ENCODE data around the gene TRABD2B. TPM values are rescaled to one million over a fixed set of nuclear protein-coding genes. Genes with fewer than 3 reads are reported as not detected.
A peak's percentile ranks its signal among the peaks of the same experiment; 100 is the strongest.

Gene TRABD2B
- total RNA-seq, 1 donor from 2014 or later, result 2.4 TPM

DNA sequence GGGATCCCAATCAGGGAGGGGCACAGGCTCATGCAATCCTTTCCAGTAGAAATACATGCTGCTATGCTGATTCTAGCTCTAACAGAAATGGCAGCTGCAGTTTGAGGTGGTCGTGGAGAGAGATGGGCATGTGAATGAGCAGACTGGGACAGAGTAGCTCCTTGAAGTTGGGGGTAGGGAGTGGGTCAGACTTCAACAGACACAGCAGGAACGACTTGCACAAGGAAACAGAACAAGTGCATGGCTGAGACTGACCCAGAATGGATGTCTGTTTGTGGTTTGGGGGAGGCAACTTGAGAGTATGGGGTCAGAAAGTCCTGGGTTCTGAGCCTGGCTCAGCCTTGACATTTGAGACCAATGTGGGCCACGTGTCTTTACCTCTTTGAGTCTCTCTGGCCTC, 25.1 kb upstream of the TRABD2B start:
- DNase-seq (ENCODE audit: low spot score), result no peak

DNA sequence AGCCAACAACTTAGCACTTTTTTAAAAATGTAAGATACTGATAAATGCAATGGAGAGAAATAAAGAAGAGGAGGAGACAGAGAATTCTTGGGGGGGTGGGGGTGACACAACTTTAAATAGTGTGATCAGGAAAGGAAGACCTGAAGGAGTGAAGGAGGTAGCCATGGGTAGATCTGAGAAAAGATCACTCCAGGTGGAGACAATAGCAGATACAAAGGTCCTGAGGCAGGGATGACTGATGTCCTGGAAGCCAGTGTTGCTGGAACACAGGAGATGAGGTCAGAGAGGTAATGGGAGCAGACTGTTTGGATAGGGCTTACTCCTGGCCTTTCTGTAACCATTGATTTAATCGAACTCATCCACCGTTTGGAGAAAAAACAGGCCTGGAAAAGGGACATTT, 24.6 kb upstream of the TRABD2B start:
- DNase-seq (ENCODE audit: low spot score), result no peak

DNA sequence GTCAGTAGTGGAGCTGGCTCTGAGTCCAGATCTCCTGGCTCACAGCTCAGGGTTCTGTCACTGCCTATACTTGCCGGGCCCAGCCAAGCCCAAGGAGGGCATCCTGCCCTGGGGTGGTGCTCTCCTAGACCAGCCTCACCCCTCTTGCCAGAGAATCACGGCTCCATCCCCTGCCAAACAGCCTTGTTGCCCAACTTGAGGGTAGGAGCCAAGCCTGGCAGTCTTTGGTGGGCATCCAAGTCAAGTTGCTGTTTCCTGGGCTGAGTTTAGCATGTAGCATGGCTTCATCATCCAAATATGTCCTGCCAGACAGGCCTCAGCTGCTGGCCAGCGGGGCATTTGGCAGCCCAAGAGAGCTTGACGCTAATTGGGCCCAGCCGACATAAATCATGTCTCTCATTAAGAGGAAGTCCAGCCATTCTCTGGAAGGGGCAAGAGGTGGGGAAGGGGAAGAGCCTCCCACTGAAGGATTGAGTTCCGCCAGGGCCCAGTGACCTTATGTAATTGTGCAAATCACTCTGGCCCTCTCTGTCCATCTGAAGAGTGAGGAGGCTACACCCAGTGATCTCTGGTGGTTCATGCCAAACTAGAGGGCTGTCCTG, 22.6 kb upstream of the TRABD2B start:
- no peak for DNase-seq (ENCODE audit: low spot score)

DNA sequence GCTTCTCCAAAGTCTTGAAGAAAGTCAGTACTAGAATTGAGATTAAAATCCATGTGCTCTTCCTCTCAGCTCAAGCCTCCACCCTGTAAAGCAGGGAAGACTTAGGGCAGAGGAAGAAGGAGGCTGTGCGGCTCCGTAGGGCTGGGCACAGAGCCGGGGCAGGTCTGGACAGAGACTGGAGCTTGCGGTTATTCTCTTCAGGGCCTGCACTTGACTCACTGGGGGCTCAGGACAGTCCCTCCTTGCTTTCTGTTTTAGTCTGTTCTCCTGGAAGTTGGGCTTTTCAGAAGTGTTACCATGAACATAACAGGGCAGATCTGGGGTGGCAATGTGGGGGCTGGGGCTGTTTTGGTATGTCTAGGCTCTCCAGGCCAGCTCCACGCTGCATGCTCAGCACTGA, 21.6 kb upstream of the TRABD2B start:
- no peak for DNase-seq (ENCODE audit: low spot score)

DNA sequence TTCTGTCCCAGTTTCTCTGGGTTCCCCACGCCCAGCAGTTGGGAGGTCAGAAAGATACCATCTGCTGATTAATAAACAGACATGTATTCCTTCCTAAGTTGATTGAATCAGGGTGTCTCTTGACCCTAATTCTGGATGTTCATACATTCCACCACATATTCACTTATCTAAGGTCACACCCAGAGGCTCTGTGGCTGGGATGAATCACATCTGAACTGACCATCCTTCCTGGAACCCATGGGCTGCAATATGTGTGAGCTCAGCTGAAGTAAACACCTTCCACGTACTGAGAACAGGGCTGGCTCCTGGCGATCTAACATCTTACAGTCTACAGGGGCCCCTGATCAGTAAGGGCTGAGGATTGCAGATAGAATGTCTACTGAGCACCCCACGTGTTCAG, 20.5 kb upstream of the TRABD2B start:
- DNase-seq (ENCODE audit: low spot score), result peak; percentile 45

DNA sequence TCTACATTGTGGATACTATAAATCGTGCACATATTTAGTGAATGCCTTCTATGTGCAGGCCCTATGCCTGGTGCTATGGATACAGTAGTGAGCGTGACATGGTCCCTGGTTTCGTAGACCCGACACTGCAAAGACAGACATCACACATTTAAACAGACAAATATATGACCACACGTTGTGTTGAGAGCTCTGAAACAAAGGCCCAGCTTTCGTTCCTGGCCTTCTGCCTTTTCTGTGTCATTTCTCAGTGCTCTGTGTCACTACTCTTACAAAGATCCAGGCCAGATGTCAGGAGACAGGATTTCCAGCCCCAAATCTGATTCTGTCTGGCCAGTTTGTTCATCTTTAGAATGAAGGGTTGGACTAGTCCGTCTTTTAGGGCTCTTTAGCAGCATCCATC, 19.3 kb upstream of the TRABD2B start:
- no peak for DNase-seq (ENCODE audit: low spot score)

DNA sequence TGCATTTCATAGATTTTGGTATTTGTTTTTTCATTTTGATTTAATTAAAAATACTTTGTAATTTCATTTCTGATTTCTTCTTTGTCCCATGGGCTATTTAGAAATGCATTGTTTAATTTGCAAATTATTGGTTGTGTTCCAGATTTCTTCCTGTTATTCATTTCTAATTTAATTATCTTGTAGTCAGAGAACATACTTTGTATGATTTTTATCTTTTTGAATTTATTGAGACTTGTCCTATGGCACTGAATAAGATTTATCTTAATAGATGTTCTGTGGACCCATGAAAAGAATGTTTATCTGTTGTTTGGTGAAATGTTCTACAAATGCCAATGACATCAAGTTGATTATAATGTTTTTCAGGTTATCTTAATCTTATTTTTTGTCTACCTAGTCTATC, 16.1 kb upstream of the TRABD2B start:
- no peak for DNase-seq (ENCODE audit: low spot score)

DNA sequence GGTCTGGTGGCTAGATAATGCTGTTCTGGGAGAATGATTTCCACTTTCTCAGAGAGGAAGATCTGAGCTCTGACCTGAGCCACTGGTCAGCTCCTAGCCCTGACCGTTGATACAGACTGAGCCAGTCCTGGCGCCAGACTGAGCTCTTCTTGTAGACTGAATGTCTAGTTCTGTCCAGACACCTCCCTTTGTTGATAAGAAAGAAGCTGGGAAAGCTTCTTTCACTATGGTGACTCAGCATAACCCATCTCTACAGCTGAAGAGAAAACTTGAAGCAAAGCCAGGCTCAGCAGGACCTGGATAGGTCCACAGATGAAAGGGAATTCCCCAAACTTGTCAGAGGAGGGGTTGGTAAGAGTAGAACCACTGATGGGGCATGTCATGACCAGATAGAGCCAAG, 9.9 kb upstream of the TRABD2B start:
- peak; percentile 90 for DNase-seq (ENCODE audit: low spot score)

DNA sequence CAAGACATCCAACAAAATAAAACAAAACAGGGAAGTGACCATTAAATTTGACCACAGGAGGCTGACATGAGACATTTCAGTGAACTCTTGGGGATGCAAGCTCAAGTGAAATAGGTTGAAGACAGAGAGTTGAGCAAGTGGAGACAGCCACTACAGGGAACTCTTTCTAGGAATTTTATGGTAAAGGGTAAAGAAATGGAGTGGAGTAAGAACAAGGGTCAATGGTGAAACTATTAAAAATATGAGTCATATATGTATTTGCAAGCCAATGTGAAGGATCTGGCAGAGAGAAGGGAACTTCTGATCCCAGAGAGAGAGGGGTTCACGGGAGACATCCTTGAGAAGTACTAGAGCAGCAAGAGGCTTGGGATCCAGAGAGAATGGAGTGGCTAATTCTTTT, 9.1 kb upstream of the TRABD2B start:
- no peak for DNase-seq (ENCODE audit: low spot score)

DNA sequence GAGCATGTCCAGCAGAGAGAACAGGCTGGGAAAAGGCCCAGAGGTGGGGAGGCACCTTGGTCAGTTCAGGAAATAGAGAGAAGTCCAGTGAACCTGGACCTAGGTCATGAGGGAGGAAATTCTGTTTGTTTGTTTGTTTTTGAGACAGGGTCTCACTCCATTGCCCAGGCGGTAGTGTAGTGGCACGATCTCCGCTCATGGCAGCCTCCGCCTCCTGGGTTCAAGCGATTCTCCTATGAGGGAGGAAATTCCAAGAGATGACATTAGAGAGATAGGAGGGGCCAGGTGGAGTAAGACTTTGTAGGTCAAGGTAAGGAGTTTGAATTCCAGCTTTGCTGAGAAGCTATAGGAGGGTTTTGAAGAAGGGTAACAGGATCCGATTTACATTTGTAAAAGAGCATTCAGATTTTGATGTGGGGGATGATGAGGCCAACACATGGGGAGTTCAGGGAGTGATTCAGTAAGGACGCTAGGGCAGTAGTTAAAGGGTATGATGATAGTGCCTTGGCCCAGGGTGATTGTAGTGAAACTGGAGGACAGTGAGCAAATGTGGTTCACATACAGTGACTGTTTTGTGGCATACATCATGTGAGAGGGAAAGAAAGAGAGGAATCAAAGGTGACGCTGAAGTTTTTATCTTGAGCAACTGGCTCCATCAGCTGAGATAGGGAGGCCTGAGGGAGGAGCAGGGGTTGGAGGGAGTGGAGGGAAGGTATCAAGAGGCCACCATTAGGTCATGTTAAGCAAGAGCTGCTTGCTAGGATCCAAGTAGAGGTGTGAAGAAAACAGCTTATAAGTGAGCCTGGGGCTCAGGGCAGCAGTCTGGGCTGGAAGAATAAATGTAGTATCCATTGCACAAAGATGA, 8.3 kb upstream of the TRABD2B start:
- DNase-seq (ENCODE audit: low spot score), result no peak

DNA sequence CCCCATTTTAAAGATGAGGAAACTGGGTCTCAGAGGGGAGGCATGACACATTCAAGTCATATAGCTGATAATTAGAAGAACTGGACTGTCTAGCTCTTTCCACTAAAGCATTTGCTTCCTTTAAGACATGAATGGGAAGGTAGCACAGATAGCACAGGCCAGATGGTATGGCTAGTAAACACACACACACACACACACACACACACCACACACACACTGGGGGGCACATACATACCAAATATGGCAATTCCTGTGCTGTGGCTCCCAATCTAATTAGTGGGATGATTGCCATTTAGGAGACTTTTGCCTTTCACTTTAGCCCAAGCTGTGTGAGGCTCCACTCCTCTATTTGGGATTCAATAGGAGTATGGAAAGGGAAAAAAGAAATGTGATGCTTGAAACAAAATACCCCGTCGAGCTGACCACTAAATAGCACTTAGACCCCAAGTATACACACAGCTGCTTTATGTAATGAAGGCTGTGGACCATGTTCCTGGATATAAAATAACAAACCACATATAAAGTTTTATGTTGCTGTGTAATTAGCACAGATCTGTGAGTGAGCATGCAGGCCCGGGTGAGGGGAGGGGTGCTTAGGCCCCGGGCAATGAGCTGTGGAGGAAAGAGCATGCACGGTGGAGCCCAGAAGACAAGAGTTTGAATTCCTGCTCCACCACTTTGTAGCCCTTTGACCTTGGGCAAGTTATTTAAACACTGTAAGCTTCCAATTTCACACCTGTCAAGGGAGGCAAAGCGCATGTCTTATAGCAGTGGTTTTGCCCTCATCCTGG, 6.8 kb upstream of the TRABD2B start:
- no peak for DNase-seq (ENCODE audit: low spot score)

DNA sequence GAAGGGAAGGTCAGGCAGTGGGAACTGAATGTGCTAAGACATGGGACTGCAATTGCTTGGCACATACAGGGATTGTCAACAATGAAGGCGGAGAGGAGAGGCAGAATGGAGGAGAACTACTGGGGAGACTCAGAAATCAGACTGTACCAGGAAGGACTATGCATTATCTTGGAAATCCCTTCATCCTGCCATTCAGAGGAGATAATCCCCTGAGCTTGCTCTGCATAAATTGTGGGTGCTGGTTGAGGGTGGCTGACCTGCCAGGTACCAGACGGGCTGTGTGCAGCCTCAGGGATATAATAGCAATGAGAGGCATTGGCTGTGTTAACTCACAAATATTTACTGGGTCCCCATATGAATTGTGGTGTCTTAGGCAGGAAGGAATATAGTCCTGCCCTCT, 5.0 kb upstream of the TRABD2B start:
- DNase-seq (ENCODE audit: low spot score), result no peak

DNA sequence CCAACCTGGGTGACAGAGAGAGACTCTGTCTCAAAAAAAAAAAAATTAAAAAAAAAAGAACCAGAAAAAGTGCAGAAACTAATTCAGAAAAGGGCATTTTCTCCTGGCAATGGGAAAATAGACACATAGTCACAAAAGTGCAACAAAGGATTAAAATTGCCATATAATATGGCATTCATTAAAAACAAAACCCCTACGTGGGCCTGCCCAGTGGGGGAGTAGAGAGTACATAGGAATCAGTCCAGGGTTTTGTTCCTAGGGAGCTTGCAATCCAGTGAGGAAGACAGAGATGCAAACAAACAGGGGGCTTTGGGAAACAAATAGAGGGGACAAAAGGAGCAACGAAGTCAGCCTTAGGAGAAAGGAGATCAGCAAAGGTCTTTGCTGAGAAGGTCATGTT, 4.5 kb upstream of the TRABD2B start:
- no peak for DNase-seq (ENCODE audit: low spot score)

DNA sequence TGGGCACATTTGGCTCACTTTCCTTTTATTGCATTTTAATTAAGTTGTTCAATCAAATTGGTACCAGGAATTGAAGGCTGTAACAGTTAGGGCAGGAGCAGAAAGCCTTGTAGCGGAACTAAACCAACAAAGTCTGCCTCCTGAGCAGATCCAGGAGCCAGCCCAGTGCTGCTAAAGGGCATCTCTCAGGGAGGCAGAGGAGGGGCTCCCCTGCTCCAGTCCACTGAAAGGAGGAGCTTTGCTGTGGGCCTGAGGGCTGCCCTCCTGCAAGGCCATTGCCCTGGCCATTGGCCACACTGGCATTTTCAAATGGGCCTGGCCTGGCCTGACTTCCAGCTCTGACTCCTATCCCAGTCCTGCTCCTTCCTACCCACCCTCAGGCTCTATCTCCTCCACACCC, 3.7 kb upstream of the TRABD2B start:
- DNase-seq (ENCODE audit: low spot score), result no peak

DNA sequence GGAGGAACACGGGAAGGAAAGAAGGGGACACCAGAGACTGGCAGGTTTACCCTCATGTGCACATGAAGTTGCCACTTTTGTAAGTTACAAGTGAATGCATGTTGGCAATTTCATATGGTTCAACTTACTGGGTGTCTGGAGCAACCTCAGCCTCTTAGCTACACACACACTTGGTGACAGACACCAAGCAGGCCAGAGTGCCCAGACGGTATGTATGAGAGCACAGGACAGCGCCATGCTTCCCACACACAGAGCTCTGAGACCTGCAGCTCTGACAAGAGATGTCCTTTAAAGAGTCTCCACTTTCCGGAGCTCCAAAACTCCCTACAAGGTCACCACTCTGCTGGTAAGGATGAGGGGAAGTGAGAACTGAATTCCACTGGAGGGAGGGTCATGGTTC, 1.9 kb upstream of the TRABD2B start:
- DNase-seq (ENCODE audit: low spot score), result no peak

DNA sequence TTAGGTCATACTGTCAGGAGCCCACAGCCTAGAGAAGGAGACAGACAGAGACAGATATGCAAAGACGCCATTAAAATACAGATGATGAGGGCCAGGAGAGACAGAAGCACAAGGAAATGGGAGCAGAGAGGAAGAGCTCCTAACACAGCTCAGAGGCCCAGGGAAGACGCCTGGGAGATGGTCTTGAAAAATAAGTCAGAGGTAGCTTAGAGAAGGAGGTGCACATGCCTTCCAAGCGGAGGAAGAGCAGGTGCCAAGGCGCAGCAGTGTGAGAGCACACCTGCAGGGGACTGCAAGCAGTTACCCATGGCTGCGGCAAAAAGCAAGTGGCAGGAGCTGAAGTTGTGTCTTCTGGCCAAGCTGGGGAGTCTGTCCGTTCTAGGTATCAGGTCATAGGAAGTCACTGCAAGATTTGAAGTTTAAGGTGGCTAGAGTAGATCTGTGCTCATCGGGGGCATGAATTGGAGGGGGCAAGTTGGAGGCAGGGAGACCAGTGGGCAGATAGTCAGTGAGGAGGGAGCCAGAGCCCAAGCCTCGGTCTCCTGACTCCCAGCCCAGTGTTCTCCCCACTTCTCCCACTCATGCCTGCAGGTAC, 1.3 kb upstream of the TRABD2B start:
- DNase-seq (ENCODE audit: low spot score), result no peak

DNA sequence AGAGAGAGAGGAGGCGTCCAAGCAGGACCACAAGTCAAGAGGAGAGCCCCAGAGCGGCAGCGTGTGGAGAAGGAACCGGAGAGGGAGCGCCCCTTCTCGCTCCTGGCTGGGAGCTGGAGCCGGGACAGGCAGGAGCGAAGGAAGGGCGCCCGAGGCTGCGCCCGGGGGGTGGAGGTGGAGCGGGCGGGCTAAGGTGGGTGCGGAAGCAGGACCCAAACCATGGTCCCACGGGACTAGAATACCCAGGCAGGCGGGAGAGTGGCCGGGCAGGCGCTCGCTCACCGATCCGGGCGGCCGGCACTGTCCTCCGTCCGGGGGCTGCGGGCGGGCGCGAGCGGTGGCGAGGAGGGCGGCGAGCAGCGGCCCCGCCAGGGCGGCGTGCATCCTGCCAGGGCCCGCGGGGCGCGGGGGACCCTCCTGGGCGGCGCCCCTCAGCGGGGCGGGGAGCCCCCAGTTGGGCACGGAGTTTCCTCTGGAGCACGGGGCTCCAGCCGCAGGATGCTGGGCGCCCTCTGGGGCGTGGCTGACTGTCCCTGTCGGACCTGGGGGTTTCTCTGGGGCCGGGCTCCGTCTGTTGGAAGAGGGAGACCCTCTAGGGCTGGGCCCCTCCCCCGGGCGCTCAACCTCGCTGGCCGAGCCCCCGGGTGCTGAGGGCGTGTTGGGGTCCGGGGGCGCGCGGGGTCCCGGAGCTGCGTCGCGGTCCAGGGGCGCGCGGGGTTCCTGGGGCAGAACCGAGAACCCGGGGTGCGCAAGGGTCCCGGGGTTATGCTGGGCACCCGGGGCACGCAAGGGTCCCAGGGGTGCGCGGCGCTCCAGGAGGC, 569 bp downstream of the TRABD2B start:
- peak; percentile 36 for DNase-seq (ENCODE audit: low spot score)

DNA sequence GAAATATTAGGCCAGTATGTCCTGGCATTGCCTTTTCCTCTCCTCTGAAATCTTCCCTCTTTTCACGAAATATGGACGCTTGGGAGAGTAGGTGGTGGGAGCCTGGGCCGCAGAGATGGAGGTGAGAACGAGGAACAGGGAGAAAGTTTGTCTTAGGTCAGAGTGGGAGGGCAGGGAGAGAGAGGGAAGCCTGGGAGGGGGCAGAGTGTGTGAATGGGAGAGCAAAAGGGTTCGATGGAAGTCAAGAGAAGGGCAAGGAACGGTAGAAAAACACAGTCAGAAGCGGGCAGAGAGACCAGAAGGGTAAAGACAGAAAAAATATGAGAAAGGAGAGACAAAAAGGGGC, 1.2 kb downstream of the TRABD2B start:
- no peak for DNase-seq (ENCODE audit: low spot score)

DNA sequence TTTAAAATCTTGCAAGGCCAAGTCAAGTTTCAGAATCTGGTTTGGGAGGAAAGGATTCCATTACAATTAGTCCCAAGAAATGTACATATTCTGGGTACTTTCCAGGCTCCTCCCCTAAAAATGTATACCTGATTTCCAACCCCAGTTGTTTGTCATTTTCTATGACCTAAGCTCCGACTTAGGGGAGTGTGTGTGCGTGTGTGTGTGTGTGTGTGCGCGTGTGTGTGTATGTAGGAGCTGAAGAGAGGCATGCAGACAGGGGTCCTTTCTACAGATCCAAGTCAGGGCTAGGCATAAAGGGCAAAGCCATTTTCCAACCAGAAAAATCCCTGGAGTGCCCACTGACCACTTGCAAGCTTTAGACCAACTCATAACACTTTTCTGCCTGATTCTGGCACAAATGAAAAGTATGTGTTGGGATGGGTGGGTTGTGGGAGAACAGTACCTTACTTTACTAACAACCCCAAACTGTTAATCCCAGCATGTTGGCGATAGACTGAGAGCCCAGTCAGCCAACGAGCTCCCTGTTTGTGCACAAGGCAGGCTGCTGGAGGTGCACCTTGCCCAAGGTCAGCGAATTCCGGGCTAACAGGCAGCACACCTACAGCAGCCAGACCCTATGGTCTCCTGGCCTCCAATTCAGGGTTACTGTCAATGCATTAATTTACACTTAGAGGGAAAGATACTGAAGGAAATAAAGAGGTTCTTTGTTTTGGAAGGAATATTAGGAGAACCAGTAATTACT, 1.7 kb downstream of the TRABD2B start:
- DNase-seq (ENCODE audit: low spot score), result no peak

DNA sequence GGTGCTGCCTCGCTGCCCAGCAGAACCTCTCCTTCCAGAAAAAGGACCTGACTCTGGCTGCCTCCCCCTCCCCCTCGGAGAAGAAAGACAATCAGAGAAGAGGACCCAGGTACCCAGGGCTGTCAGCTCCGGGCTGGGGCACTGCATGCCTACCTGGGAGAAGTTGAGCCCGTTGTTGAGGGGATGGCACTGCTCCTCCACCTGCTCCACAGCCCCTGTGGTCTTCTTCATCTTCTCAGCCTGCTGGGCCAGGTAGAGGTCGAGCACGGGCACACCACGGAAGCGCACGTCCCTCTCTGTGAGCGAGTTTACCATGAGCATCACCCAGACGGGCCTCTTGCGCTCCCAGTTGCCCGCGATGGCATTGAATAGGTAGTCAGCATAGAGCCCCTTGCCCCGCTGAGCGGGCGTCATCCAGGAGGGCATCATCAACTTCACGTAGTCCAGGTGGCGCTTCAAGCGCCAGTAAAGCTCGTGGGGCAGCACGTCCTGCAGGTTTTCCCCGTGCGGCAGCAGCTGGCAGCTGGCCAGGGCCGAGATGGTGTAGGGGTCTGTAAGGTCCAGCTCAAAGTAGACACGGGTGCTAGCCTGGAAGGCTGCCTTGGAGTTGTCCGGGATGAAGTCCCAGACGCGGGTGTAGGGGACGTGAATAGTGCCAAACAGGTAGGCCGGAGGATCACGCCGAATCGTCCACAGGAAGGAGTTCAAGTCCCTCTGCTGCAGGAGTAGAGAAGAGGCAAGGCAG, 3.1 kb downstream of the TRABD2B start:
- no peak for DNase-seq (ENCODE audit: low spot score)

All from umbilical cord (tissue), 2 donors.